Activated CD8-positive, alpha-beta T cell treated with anti-CD3 and anti-CD28 coated beads for 36 hours (primary cell): ENCODE data around the gene LRP1. TPM values are rescaled to one million over a fixed set of nuclear protein-coding genes. Genes with fewer than 3 reads are reported as not detected.

Source experiments
- ATAC-seq: fragments of 200-7000 bp; cut with Tn5 transposase; one replicate; pipeline ENCODE4 v1.10.0; 2021; ENCODE audit warnings: mild to moderate bottlenecking, moderate library complexity
- CTCF ChIA-PET: fragments of 350-600 bp; sonication (Branson Sonifier 250); formaldehyde crosslinking; loops from one replicate; lab custom pipeline; 2021; ENCODE audit warnings: antibody characterized with exemption; lab: Charles Lee
- POLR2A ChIA-PET: fragments of 350-600 bp; sonication (Branson Sonifier 250); formaldehyde crosslinking; loops from one replicate; lab custom pipeline; 2021; ENCODE audit warnings: antibody characterized with exemption; lab: Charles Lee
- DNase-seq: peaks from one replicate; pipeline ENCODE4 v3.0.0-alpha.2; 2020
- H3K27ac Mint-ChIP-seq: one replicate; pipeline ENCODE4 v1.8.0; 2021; ENCODE audit warnings: mild to moderate bottlenecking, mixed read lengths
- H3K27me3 Mint-ChIP-seq: one replicate; pipeline ENCODE4 v1.8.0; 2021; ENCODE audit warnings: mixed read lengths
- H3K36me3 Mint-ChIP-seq: one replicate; pipeline ENCODE4 v1.8.0; 2021; ENCODE audit warnings: low read depth, mixed read lengths
- H3K4me1 Mint-ChIP-seq: one replicate; pipeline ENCODE4 v1.8.0; 2021; ENCODE audit warnings: low read depth, mixed read lengths
- H3K4me3 Mint-ChIP-seq: one replicate; pipeline ENCODE4 v1.8.0; 2021; ENCODE audit warnings: mild to moderate bottlenecking, moderate library complexity, mixed read lengths
- H3K9me3 Mint-ChIP-seq: one replicate; pipeline ENCODE4 v1.8.0; 2021; ENCODE audit warnings: mixed read lengths
- intact Hi-C: fragments of 100-400 bp; cut with micrococcal nuclease; formaldehyde crosslinking; loops from one replicate; pipeline ENCODE4 v1.10.0; 2022
- total RNA-seq, 2 experiments: library from RNA; stranded (reverse); gene quantifications; one replicate each; pipeline ENCODE4 v1.2.3, GENCODE V29; 2021
- TF ChIP-seq, protein P1 (sequence below): fragments of 200-600 bp; IDR thresholded peaks from one replicate; pipeline ENCODE4 v1.8.0; 2022; ENCODE audit warnings: antibody characterized with exemption, mild to moderate bottlenecking

LRP1 gene
- total RNA-seq, 2 experiments from 2014 or later, result 1.5 to 1.9 TPM

DNA sequence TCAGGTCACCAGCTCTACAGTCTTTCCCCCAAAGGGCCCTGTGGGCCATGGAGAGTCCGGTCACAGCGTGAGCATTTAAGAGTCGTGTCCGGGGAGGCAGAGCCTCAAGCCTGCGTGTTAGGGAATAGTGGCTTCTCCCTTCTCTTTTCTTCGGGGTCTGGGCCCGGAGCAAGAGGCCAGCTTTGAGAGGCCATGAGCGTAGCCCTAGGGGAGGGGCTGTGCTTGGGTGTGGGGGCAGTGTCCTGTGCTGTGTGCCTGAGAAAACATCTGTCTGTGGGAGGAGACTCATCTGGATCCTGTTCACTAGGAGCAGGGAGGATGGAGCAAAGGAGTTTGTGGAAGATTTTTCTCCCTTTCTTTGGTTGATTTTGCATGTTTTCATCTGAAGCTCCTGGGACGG is 13.8 kb downstream of the LRP1 start:
- DNase-seq, result no peak
- Mint-ChIP-seq H3K4me3 (no peak overlapping the region), H3K9me3 (no peaks in the 10 kb centered on the region), H3K27me3 (no peaks in the 10 kb centered on the region), H3K36me3 (no peaks in the 10 kb centered on the region), H3K27ac (no peak overlapping the region), H3K4me1 (peaks cover 7% of the 10 kb centered on the region)
- POLR2A ChIA-PET, result interaction anchor here (0.8 kb wide), 2 partner anchors 8 to 41 kb away, joined by 3 read pairs; no protein-coding TSS in a partner anchor
- no peak for ATAC-seq
- CTCF ChIA-PET, result interaction anchor here (0.9 to 3.1 kb wide), 3 partner anchors 18 to 40 kb away, joined by 3 to 12 read pairs (median 7); no protein-coding TSS in a partner anchor
- intact Hi-C loops, result no loop called here
- TF ChIP-seq, protein P1, sequence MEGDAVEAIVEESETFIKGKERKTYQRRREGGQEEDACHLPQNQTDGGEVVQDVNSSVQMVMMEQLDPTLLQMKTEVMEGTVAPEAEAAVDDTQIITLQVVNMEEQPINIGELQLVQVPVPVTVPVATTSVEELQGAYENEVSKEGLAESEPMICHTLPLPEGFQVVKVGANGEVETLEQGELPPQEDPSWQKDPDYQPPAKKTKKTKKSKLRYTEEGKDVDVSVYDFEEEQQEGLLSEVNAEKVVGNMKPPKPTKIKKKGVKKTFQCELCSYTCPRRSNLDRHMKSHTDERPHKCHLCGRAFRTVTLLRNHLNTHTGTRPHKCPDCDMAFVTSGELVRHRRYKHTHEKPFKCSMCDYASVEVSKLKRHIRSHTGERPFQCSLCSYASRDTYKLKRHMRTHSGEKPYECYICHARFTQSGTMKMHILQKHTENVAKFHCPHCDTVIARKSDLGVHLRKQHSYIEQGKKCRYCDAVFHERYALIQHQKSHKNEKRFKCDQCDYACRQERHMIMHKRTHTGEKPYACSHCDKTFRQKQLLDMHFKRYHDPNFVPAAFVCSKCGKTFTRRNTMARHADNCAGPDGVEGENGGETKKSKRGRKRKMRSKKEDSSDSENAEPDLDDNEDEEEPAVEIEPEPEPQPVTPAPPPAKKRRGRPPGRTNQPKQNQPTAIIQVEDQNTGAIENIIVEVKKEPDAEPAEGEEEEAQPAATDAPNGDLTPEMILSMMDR, result no peak

DNA sequence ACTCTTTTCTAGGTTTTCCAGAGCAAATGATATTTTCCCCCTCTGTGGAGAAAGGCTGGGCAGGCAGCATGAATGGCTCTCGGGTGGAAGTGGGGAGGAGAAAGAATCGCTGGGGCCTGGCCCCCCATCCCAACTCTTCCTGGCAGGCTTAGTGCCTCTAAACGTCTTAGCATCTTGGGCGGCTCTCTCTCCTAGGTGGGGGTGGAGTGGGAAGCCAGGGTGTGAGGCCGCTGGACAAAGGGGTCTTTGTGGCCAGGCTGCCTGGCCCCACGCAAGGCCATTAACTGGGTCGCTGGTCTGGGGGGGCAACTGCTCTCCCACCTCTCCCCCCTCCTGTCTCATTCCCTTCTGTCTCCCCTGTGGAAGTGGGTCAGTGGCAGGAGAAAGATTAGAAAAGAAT is 14.4 kb downstream of the LRP1 start:
- Mint-ChIP-seq H3K27ac (no peak overlapping the region), H3K27me3 (no peaks in the 10 kb centered on the region), H3K36me3 (no peaks in the 10 kb centered on the region), H3K4me1 (peaks cover 7% of the 10 kb centered on the region), H3K9me3 (no peaks in the 10 kb centered on the region), H3K4me3 (no peak overlapping the region)
- ChIA-PET CTCF (interaction anchor here (0.9 to 3.1 kb wide), 3 partner anchors 18 to 39 kb away, joined by 3 to 12 read pairs (median 7); no protein-coding TSS in a partner anchor), POLR2A (no interaction called here)
- TF ChIP-seq, protein P1, result no peak
- intact Hi-C loops, result no loop called here
- DNase-seq (no peak), ATAC-seq (no peak)

DNA sequence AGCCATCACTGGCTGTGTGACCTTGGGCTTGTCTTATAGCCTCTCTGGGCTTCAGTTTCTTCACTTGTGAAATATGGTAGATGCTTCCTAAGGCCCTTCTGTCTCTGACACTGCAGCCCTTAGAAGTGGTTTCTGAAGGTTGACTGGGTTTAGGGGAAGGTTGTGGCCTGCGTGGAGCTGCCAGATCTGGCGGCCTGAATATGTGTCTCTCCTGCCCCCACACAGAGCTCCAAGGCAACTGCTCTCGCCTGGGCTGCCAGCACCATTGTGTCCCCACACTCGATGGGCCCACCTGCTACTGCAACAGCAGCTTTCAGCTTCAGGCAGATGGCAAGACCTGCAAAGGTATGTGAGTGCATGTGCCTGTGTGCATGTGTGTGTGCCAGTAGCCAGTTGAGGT is 15.2 kb downstream of the LRP1 start:
- intact Hi-C loops, result no loop called here
- ChIA-PET POLR2A (no interaction called here), CTCF (interaction anchor here (2.8 to 3.1 kb wide), 2 partner anchors 19 to 32 kb away, joined by 7 to 12 read pairs; no protein-coding TSS in a partner anchor)
- Mint-ChIP-seq H3K4me3 (no peak overlapping the region), H3K9me3 (no peaks in the 10 kb centered on the region), H3K36me3 (no peaks in the 10 kb centered on the region), H3K27me3 (no peaks in the 10 kb centered on the region), H3K27ac (no peak overlapping the region), H3K4me1 (peaks cover 7% of the 10 kb centered on the region)
- TF ChIP-seq, protein P1, result no peak
- DNase-seq (peak; percentile 38), ATAC-seq (peak; percentile 78)

DNA sequence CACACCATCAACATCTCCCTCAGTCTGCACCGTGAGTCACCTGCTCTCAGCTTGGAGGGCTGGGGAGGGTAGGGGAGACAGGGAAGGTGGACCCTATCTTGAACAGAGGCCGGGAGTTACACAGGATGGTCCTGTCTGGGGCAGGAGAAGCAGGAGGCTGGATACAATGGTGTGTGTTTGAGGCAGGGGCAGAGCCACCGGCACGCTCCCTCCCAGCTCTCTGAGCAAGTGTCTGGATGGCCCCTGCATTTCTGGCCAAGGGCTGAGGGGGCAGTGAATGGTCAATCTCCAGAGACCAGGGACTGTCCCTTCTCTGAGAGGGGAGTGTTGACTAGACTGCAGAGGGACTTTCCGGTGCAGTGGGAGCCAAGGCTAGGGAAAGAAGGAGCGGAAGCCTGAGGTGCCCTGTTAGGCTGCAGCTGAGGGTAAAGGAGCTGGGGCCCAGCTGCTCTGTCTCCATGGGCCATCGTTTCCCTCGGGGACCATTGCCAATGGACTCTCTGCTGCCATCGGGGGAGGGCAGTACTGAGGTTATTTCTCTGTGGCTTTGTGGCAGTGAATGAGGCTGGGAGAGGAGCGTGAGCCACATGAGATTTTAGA is 17.3 kb downstream of the LRP1 start:
- H3K27ac Mint-ChIP-seq, result no peak overlapping the region
- ChIA-PET CTCF (interaction anchor here (0.7 to 1.4 kb wide), 3 partner anchors 30 to 40 kb away, joined by 3 read pairs; no protein-coding TSS in a partner anchor), POLR2A (interaction anchor here (0.9 to 1.0 kb wide), 2 partner anchors 14 to 23 kb away, joined by 3 read pairs; no protein-coding TSS in a partner anchor)
- no peaks in the 10 kb centered on the region for H3K9me3 Mint-ChIP-seq
- ATAC-seq (no peak), DNase-seq (no peak)
- peaks cover 7% of the 10 kb centered on the region for H3K4me1 Mint-ChIP-seq
- H3K36me3 Mint-ChIP-seq, result no peaks in the 10 kb centered on the region
- TF ChIP-seq, protein P1, result no peak
- no peak overlapping the region for H3K4me3 Mint-ChIP-seq
- no peaks in the 10 kb centered on the region for H3K27me3 Mint-ChIP-seq
- intact Hi-C loops, result no loop called here

DNA sequence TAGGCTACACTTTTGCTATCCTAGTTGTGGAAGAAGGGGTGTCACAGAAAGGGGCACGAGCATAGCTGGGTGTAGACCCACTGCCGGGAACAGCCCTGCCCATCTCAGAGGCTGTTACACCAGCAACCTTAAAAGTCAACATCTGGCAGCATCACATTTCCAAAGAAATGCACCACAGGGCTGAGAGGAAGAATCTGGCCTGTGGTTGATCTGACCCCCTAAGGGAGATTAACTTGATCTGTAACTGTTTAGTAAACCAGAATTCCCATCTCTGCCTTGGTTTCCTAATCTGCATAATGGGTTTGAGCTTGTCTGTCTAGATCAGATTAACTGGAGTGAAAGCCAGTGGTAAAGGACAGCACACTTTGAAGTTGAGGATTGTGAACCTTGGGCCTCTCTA is 17.8 kb downstream of the LRP1 start:
- Mint-ChIP-seq H3K4me1 (peaks cover 7% of the 10 kb centered on the region), H3K4me3 (no peak overlapping the region), H3K27me3 (no peaks in the 10 kb centered on the region), H3K36me3 (no peaks in the 10 kb centered on the region), H3K27ac (no peak overlapping the region), H3K9me3 (no peaks in the 10 kb centered on the region)
- no peak for DNase-seq
- ATAC-seq, result no peak
- ChIA-PET POLR2A (no interaction called here), CTCF (interaction anchor here (0.8 to 0.9 kb wide), 2 partner anchors 22 to 36 kb away, joined by 3 read pairs; no protein-coding TSS in a partner anchor)
- TF ChIP-seq, protein P1, result no peak
- intact Hi-C loops, result no loop called here
